OCI-LY7 (cell line): Measurements from ENCODE around the gene MUC21. TPM values are rescaled to one million over a fixed set of nuclear protein-coding genes. Genes with fewer than 3 reads are reported as not detected.
"Not testable (repeated sequence)": the region's sequence is repeated elsewhere in the genome, so short reads cannot be mapped to it uniquely, and the experiment has no call there.

ENCODE experiments used
- BruUV-seq: library from RNA; stranded (reverse); fragments of 400-500 nt; replicated peaks from 2 replicates; lab custom pipeline; 2021; lab: Mats Ljungman, UMichigan
- CTCF ChIA-PET: fragments of 300-600 bp; sonication (Branson Sonifier 250); formaldehyde crosslinking; loops from one replicate; lab custom pipeline; 2022; ENCODE audit warnings: antibody characterized with exemption; ENCODE audit not compliant: unreplicated experiment; lab: Charles Lee
- POLR2A ChIA-PET: fragments of 300-600 bp; sonication (Branson Sonifier 250); formaldehyde crosslinking; loops from one replicate; lab custom pipeline; 2022; ENCODE audit warnings: antibody characterized with exemption; lab: Charles Lee
- DNase-seq: peaks from one replicate; pipeline ENCODE4 v3.0.0-alpha.2; 2015; ENCODE audit warnings: low spot score
- H2AFZ ChIP-seq: fragments of 200-600 bp; sonication (generic), shearing (Covaris generic); 2 replicates; pipeline ENCODE4 v1.6.1; 2014; ENCODE audit warnings: mild to moderate bottlenecking, antibody characterized with exemption, low read length, moderate library complexity
- H3K27ac ChIP-seq: fragments of 200-600 bp; sonication (generic); 2 replicates; pipeline ENCODE4 v1.5.1; 2014; ENCODE audit warnings: mixed run types, low read depth, mild to moderate bottlenecking, moderate library complexity, low read length, inconsistent platforms; ENCODE audit not compliant: poor library complexity, severe bottlenecking
- H3K36me3 ChIP-seq: fragments of 200-600 bp; sonication (generic); 2 replicates; pipeline ENCODE4 v1.6.1; 2014; ENCODE audit warnings: mild to moderate bottlenecking, antibody characterized with exemption, low read length, moderate library complexity, mixed read lengths; ENCODE audit not compliant: insufficient read depth
- H3K4me1 ChIP-seq: fragments of 200-600 bp; sonication (generic); 2 replicates; pipeline ENCODE4 v1.5.1; 2014; ENCODE audit warnings: mild to moderate bottlenecking, low read length; ENCODE audit not compliant: insufficient read depth, poor library complexity, severe bottlenecking
- H3K4me2 ChIP-seq: fragments of 200-600 bp; sonication (generic); 2 replicates; pipeline ENCODE4 v1.6.1; 2014; ENCODE audit warnings: mild to moderate bottlenecking, low read length
- H3K4me3 ChIP-seq: fragments of 200-600 bp; sonication (generic); 2 replicates; pipeline ENCODE4 v1.5.1; 2014; ENCODE audit warnings: mild to moderate bottlenecking, low read depth, low read length; ENCODE audit not compliant: poor library complexity, severe bottlenecking
- H3K79me2 ChIP-seq: fragments of 200-600 bp; sonication (generic); 2 replicates; pipeline ENCODE4 v1.6.1; 2016; ENCODE audit warnings: low read depth, mild to moderate bottlenecking, low read length, moderate library complexity, mixed read lengths; ENCODE audit not compliant: insufficient read depth
- H3K9me2 ChIP-seq: fragments of 200-600 bp; sonication (generic); 2 replicates; pipeline ENCODE4 v1.6.1; 2016; ENCODE audit warnings: mild to moderate bottlenecking, low read length, mixed read lengths; ENCODE audit not compliant: insufficient read depth
- H3K9me3 ChIP-seq: fragments of 200-600 bp; sonication (generic); 2 replicates; pipeline ENCODE4 v1.6.1; 2014; ENCODE audit warnings: mild to moderate bottlenecking, mixed run types, low read length, mixed read lengths
- H4K20me1 ChIP-seq: fragments of 200-600 bp; sonication (generic); 2 replicates; pipeline ENCODE4 v1.6.1; 2014; ENCODE audit warnings: mild to moderate bottlenecking, antibody characterized with exemption, low read length, moderate library complexity, mixed read lengths; ENCODE audit not compliant: insufficient read depth
- CTCF ChIP-seq: fragments of 200-600 bp; sonication (generic); conservative IDR thresholded peaks from 2 replicates; pipeline ENCODE4 v1.5.1; 2014; ENCODE audit warnings: mild to moderate bottlenecking, antibody characterized with exemption, low read length, moderate library complexity, mixed read lengths
- EZH2phosphoT487 ChIP-seq: fragments of 200-600 bp; sonication (generic); IDR thresholded peaks from 2 replicates; pipeline ENCODE4 v1.6.1; 2018; ENCODE audit warnings: low read depth, borderline replicate concordance, mild to moderate bottlenecking, mixed run types, antibody characterized with exemption, low read length, moderate library complexity, mixed read lengths
- intact Hi-C: fragments of 100-400 bp; cut with micrococcal nuclease; formaldehyde crosslinking; loops from one replicate; pipeline ENCODE4 v1.10.0; 2022; ENCODE audit not compliant: unreplicated experiment
- total RNA-seq, 2 experiments: library from RNA; depleted of rRNA in 1 of 2; stranded (reverse); fragments of >200 nt in 1 of 2; shearing (Covaris generic) in 1 of 2; gene quantifications; 2 replicates each; pipeline ENCODE4 v1.2.3, GENCODE V29; 2014 to 2022

The MUC21 gene
- total RNA-seq, 2 experiments from 2014 or later: not detected

- POLR2A ChIA-PET: no interaction called here
- H4K20me1 ChIP-seq: no peaks in the 10 kb centered on the region
- H3K9me2 ChIP-seq: no peaks in the 10 kb centered on the region
- no peaks in the 10 kb centered on the region for H3K4me1 ChIP-seq
- no peaks in the 10 kb centered on the region for H3K9me3 ChIP-seq
- H3K36me3 ChIP-seq: no peaks in the 10 kb centered on the region
- intact Hi-C loops: no loop called here
- H3K79me2 ChIP-seq: no peaks in the 10 kb centered on the region
- H3K27ac ChIP-seq: no peak overlapping the region
- CTCF ChIA-PET: no interaction called here
- H3K4me3 ChIP-seq: no peak overlapping the region
- H2AFZ ChIP-seq: no peak overlapping the region
- no peak overlapping the region for H3K4me2 ChIP-seq
- TF ChIP-seq CTCF: no peak
- no peak for TF ChIP-seq EZH2phosphoT487
- DNase-seq: no peak
- BruUV-seq: no TSS peak
Observed at GRCh38 chr6:30998785-30999184, 15.3 kb downstream of the MUC21 start.

- H3K9me2 ChIP-seq, H3K4me3 ChIP-seq, H3K4me1 ChIP-seq, H3K4me2 ChIP-seq, H3K27ac ChIP-seq, POLR2A ChIA-PET, CTCF ChIA-PET, H2AFZ ChIP-seq, intact Hi-C loops, DNase-seq, BruUV-seq, H3K9me3 ChIP-seq, H4K20me1 ChIP-seq, H3K36me3 ChIP-seq, H3K79me2 ChIP-seq: not testable (repeated sequence)
Observed at GRCh38 chr6:31000067-31000860, 16.7 kb downstream of the MUC21 start.

- H3K9me3 ChIP-seq: no peaks in the 10 kb centered on the region
- no peaks in the 10 kb centered on the region for H3K36me3 ChIP-seq
- H3K79me2 ChIP-seq: no peaks in the 10 kb centered on the region
- intact Hi-C loops: no loop called here
- ChIA-PET CTCF (no interaction called here), POLR2A (no interaction called here)
- no peaks in the 10 kb centered on the region for H3K9me2 ChIP-seq
- BruUV-seq: no TSS peak
- no peak overlapping the region for H3K27ac ChIP-seq
- no peak overlapping the region for H3K4me3 ChIP-seq
- no peaks in the 10 kb centered on the region for H4K20me1 ChIP-seq
- no peaks in the 10 kb centered on the region for H3K4me1 ChIP-seq
- no peak overlapping the region for H3K4me2 ChIP-seq
- H2AFZ ChIP-seq: no peak overlapping the region
- DNase-seq: no peak
- TF ChIP-seq EZH2phosphoT487: no peak
- TF ChIP-seq CTCF: no peak
Observed at GRCh38 chr6:31001281-31001888, 17.9 kb downstream of the MUC21 start.
